Fibroblast of lung (primary cell): ENCODE results near the gene WASL.

Source experiments
- EZH2 ChIP-seq: IDR thresholded peaks from 2 replicates; pipeline ENCODE4 v1.5.1; 2012; ENCODE audit warnings: low read length, control low read depth, mild to moderate bottlenecking; ENCODE audit errors: missing control alignments
- TF ChIP-seq, protein P1 (sequence below), 2 donors: IDR thresholded peaks in 1 of 2; conservative IDR thresholded peaks in 1 of 2; 1 replicate in 1 of 2; 2 replicates in 1 of 2; pipeline ENCODE4 v1.5.1; 2011 to 2012; ENCODE audit warnings: low read length in 2 of 2, control low read depth in 1 of 2, inconsistent platforms in 1 of 2, low read depth in 1 of 2, mild to moderate bottlenecking in 1 of 2

DNA sequence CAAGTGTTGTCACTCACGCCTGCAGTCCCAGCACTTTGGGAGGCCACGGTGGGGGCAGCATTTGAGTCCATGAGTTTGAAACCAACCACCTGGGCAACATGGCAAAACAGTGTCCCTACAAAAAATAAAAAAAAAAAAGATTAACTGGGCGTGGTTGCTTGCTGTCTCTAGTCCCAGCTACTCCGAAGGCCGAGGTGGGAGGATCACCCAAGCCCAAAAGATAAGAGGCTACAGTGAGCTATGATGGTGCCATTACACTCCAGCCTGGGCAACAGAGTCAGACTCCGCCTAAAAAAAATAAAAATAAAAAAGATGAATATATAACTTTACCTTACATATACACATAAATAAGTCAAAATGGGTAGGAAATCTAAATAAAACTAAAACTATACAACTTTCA lies 95.6 kb downstream of the WASL start:
- TF ChIP-seq, protein P1, sequence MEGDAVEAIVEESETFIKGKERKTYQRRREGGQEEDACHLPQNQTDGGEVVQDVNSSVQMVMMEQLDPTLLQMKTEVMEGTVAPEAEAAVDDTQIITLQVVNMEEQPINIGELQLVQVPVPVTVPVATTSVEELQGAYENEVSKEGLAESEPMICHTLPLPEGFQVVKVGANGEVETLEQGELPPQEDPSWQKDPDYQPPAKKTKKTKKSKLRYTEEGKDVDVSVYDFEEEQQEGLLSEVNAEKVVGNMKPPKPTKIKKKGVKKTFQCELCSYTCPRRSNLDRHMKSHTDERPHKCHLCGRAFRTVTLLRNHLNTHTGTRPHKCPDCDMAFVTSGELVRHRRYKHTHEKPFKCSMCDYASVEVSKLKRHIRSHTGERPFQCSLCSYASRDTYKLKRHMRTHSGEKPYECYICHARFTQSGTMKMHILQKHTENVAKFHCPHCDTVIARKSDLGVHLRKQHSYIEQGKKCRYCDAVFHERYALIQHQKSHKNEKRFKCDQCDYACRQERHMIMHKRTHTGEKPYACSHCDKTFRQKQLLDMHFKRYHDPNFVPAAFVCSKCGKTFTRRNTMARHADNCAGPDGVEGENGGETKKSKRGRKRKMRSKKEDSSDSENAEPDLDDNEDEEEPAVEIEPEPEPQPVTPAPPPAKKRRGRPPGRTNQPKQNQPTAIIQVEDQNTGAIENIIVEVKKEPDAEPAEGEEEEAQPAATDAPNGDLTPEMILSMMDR (conservative IDR thresholded peaks at IDR 0.05 in 1 of 2, IDR thresholded peaks at IDR 0.05 in 1 of 2; ENCODE audit: low read depth in 1 of 2, low read length in 2 of 2), result no peak
- no peak for TF ChIP-seq EZH2
